Breast epithelium (tissue), 3 donors: Measurements from ENCODE around the gene OR8U1.

Experiments used
- POLR2A ChIP-seq: fragments of 450-650 bp; IDR thresholded peaks from one replicate; pipeline ENCODE4 v1.6.1; 2016; ENCODE audit warnings: antibody characterized with exemption, mild to moderate bottlenecking, moderate library complexity
- POLR2AphosphoS5 ChIP-seq, 3 donors: sonication (generic); formaldehyde crosslinking; IDR thresholded peaks; one replicate each; pipeline ENCODE4 v1.6.1; 2017; ENCODE audit warnings: antibody characterized with exemption in 3 of 3
- TF ChIP-seq, protein P1 (sequence below), 3 donors: fragments of 450-650 bp; IDR thresholded peaks; one replicate each; pipeline ENCODE4 v1.5.1; 2016 to 2017; ENCODE audit warnings: antibody characterized with exemption in 3 of 3, mild to moderate bottlenecking in 3 of 3, moderate library complexity in 3 of 3

- TF ChIP-seq, protein P1, sequence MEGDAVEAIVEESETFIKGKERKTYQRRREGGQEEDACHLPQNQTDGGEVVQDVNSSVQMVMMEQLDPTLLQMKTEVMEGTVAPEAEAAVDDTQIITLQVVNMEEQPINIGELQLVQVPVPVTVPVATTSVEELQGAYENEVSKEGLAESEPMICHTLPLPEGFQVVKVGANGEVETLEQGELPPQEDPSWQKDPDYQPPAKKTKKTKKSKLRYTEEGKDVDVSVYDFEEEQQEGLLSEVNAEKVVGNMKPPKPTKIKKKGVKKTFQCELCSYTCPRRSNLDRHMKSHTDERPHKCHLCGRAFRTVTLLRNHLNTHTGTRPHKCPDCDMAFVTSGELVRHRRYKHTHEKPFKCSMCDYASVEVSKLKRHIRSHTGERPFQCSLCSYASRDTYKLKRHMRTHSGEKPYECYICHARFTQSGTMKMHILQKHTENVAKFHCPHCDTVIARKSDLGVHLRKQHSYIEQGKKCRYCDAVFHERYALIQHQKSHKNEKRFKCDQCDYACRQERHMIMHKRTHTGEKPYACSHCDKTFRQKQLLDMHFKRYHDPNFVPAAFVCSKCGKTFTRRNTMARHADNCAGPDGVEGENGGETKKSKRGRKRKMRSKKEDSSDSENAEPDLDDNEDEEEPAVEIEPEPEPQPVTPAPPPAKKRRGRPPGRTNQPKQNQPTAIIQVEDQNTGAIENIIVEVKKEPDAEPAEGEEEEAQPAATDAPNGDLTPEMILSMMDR (IDR thresholded peaks at IDR 0.05), result no peak
- TF ChIP-seq POLR2A, result no peak
- no peak for TF ChIP-seq POLR2AphosphoS5 (IDR thresholded peaks at IDR 0.05)
Observed at GRCh38 chr11:56396047-56396446, 20.6 kb downstream of the OR8U1 start.
